ENCODE results near the gene CHST11.

Gene CHST11

GRCh38 chr12:104668274-104668718 is 211.5 kb downstream of the CHST11 start (continued):
- TF ChIP-seq CTCF (tag by site-specific recombination; IDR thresholded peaks at IDR 0.05) (no peak), YY2 (tag by site-specific recombination; IDR thresholded peaks at IDR 0.05) (no peak), ZBTB1 (tag by site-specific recombination; IDR thresholded peaks at IDR 0.05) (no peak), ZNF398 (tag by site-specific recombination; IDR thresholded peaks at IDR 0.05) (no peak), KLF9 (tag by site-specific recombination; IDR thresholded peaks at IDR 0.05; ENCODE audit: low read depth) (no peak), KLF16 (tag by site-specific recombination; IDR thresholded peaks at IDR 0.05) (no peak), ZEB2 (tag by site-specific recombination; IDR thresholded peaks at IDR 0.05) (peak; percentile 38; the same call in 1 of the 2 replicates), ZNF148 (tag by site-specific recombination; IDR thresholded peaks at IDR 0.05; ENCODE audit: borderline replicate concordance) (no peak), ZNF660 (tag by site-specific recombination; IDR thresholded peaks at IDR 0.05) (no peak), ZNF140 (tag by site-specific recombination; IDR thresholded peaks at IDR 0.05) (no peak), MZF1 (tag by site-specific recombination; IDR thresholded peaks at IDR 0.05; ENCODE audit: borderline replicate concordance) (no peak), ZNF704 (tag by site-specific recombination; IDR thresholded peaks at IDR 0.05) (no peak), ZNF510 (tag by site-specific recombination; IDR thresholded peaks at IDR 0.05; ENCODE audit: insufficient replicate concordance) (no peak), ZSCAN5A (tag by site-specific recombination; IDR thresholded peaks at IDR 0.05) (no peak), IKZF3 (tag by site-specific recombination; IDR thresholded peaks at IDR 0.05) (no peak), ZNF501 (tag by site-specific recombination; IDR thresholded peaks at IDR 0.05) (no peak), ZBTB21 (tag by site-specific recombination; IDR thresholded peaks at IDR 0.05) (no peak), ZNF223 (tag by site-specific recombination; IDR thresholded peaks at IDR 0.05) (no peak), ZNF792 (tag by site-specific recombination; IDR thresholded peaks at IDR 0.05) (peak; percentile 97), ZNF146 (tag by site-specific recombination; IDR thresholded peaks at IDR 0.05) (no peak), KLF17 (tag by site-specific recombination; IDR thresholded peaks at IDR 0.05) (no peak), GFI1B (tag by site-specific recombination; IDR thresholded peaks at IDR 0.05) (no peak), ZNF701 (tag by site-specific recombination; IDR thresholded peaks at IDR 0.05) (no peak), ZNF169 (tag by site-specific recombination; IDR thresholded peaks at IDR 0.05) (no peak), ATF2 (tag by site-specific recombination; IDR thresholded peaks at IDR 0.05; ENCODE audit: low read depth) (peak; percentile 70; the same call in 1 of the 2 replicates), ZNF19 (tag by site-specific recombination; IDR thresholded peaks at IDR 0.05; ENCODE audit: low read depth) (no peak), FEZF1 (tag by site-specific recombination; IDR thresholded peaks at IDR 0.05) (peak; percentile 92), ZNF664 (tag by site-specific recombination; IDR thresholded peaks at IDR 0.05) (no peak), ZNF521 (tag by site-specific recombination; IDR thresholded peaks at IDR 0.05) (no peak), ZNF302 (tag by site-specific recombination; IDR thresholded peaks at IDR 0.05; ENCODE audit: low read depth) (no peak), ZNF335 (tag by site-specific recombination; conservative IDR thresholded peaks at IDR 0.05) (no peak)

All from HEK293 (cell line).